ENCODE results near the gene DEK. TPM values are rescaled to one million over a fixed set of nuclear protein-coding genes. Genes with fewer than 3 reads are reported as not detected.

Gene DEK
- total RNA-seq, 1 experiment from 2014 or later, result 204 TPM

- TF ChIP-seq RELA (CRISPR knock-in tag; IDR thresholded peaks at IDR 0.05; ENCODE audit: borderline replicate concordance), result no peak
- TF ChIP-seq FOXK1 (CRISPR knock-in tag; IDR thresholded peaks at IDR 0.05), result no peak
- no peak for TF ChIP-seq MLX (CRISPR knock-in tag; IDR thresholded peaks at IDR 0.05)
- no peak for TF ChIP-seq ARID4B (CRISPR knock-in tag; IDR thresholded peaks at IDR 0.05; ENCODE audit: borderline replicate concordance)
- TF ChIP-seq RORB (CRISPR knock-in tag; IDR thresholded peaks at IDR 0.05), result no peak
- TF ChIP-seq NFYB (CRISPR knock-in tag; conservative IDR thresholded peaks at IDR 0.05; ENCODE audit: low read depth), result no peak
- TF ChIP-seq, protein P1, sequence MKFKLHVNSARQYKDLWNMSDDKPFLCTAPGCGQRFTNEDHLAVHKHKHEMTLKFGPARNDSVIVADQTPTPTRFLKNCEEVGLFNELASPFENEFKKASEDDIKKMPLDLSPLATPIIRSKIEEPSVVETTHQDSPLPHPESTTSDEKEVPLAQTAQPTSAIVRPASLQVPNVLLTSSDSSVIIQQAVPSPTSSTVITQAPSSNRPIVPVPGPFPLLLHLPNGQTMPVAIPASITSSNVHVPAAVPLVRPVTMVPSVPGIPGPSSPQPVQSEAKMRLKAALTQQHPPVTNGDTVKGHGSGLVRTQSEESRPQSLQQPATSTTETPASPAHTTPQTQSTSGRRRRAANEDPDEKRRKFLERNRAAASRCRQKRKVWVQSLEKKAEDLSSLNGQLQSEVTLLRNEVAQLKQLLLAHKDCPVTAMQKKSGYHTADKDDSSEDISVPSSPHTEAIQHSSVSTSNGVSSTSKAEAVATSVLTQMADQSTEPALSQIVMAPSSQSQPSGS (CRISPR knock-in tag; IDR thresholded peaks at IDR 0.05; ENCODE audit: borderline replicate concordance, low read depth), result no peak
- TF ChIP-seq ZNF512 (CRISPR knock-in tag; IDR thresholded peaks at IDR 0.05; ENCODE audit: borderline replicate concordance), result no peak
- no peak for TF ChIP-seq ZNF219 (CRISPR knock-in tag; IDR thresholded peaks at IDR 0.05; ENCODE audit: borderline replicate concordance)
- no peak for TF ChIP-seq ESRRA (CRISPR knock-in tag; IDR thresholded peaks at IDR 0.05; ENCODE audit: borderline replicate concordance)
- no peak for TF ChIP-seq ZNF423 (CRISPR knock-in tag; IDR thresholded peaks at IDR 0.05)
- TF ChIP-seq, protein P2, sequence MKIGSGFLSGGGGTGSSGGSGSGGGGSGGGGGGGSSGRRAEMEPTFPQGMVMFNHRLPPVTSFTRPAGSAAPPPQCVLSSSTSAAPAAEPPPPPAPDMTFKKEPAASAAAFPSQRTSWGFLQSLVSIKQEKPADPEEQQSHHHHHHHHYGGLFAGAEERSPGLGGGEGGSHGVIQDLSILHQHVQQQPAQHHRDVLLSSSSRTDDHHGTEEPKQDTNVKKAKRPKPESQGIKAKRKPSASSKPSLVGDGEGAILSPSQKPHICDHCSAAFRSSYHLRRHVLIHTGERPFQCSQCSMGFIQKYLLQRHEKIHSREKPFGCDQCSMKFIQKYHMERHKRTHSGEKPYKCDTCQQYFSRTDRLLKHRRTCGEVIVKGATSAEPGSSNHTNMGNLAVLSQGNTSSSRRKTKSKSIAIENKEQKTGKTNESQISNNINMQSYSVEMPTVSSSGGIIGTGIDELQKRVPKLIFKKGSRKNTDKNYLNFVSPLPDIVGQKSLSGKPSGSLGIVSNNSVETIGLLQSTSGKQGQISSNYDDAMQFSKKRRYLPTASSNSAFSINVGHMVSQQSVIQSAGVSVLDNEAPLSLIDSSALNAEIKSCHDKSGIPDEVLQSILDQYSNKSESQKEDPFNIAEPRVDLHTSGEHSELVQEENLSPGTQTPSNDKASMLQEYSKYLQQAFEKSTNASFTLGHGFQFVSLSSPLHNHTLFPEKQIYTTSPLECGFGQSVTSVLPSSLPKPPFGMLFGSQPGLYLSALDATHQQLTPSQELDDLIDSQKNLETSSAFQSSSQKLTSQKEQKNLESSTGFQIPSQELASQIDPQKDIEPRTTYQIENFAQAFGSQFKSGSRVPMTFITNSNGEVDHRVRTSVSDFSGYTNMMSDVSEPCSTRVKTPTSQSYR (CRISPR knock-in tag; IDR thresholded peaks at IDR 0.05), result no peak
- Mint-ChIP-seq H3K27ac (no peak overlapping the region), H3K36me3 (no peaks in the 10 kb centered on the region)
Observed at GRCh38 chr6:18281564-18281963, 17.2 kb upstream of the DEK start.

DNA sequence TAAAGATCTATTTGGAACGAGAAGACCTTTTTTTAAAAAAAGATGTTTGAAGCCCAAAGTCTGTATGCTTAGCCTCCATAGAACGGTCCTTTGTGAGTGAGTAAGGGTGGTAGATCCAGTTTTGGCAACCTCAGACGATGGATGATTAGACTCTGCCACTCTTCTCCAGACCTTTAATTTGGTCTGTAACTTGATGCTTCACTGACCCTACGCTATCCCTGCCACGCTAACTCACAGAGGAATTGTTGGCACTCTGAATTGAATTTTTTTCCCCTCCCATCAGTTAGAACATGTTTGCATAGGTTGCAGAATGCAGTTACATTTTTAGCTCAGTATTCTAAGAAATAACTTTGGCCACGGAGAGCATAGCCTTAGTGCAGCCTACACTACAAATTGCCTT lies 15.8 kb upstream of the DEK start:
- POLR2A ChIA-PET, result no interaction called here
- peaks cover 50% of the 10 kb centered on the region for H3K27me3 Mint-ChIP-seq (ENCODE audit: low read depth)
- H3K27ac Mint-ChIP-seq, result no peak overlapping the region
- ATAC-seq (no peak), DNase-seq (ENCODE audit: low spot score) (no peak)
- H3K9me3 Mint-ChIP-seq, result 0 out of 2 replicates have a peak, but pooled peaks cover 3% of the 10 kb centered on the region
- CTCF ChIA-PET, result interaction anchor here (0.6 kb wide), 1 partner anchor 21 kb away, joined by 6 read pairs; no protein-coding TSS in a partner anchor
- H3K4me3 Mint-ChIP-seq, result no peak overlapping the region
- H3K4me1 Mint-ChIP-seq, result peaks cover 14% of the 10 kb centered on the region
- no peaks in the 10 kb centered on the region for H3K36me3 Mint-ChIP-seq
- TF ChIP-seq EMX1 (CRISPR knock-in tag; IDR thresholded peaks at IDR 0.05) (no peak), FOXK1 (CRISPR knock-in tag; IDR thresholded peaks at IDR 0.05) (no peak), ZSCAN18 (CRISPR knock-in tag; IDR thresholded peaks at IDR 0.05) (no peak), PRDM15 (CRISPR knock-in tag; IDR thresholded peaks at IDR 0.05) (no peak), GABPB1 (CRISPR knock-in tag; IDR thresholded peaks at IDR 0.05) (no peak), CDX4 (CRISPR knock-in tag; IDR thresholded peaks at IDR 0.05; ENCODE audit: borderline replicate concordance) (no peak)

More at GRCh38 chr6:18281564-18281963, 17.2 kb upstream of the DEK start:
- Mint-ChIP-seq H3K9me3 (0 out of 2 replicates have a peak, but pooled peaks cover 3% of the 10 kb centered on the region), H3K4me1 (peaks cover 12% of the 10 kb centered on the region), H3K27me3 (ENCODE audit: low read depth) (peaks cover 37% of the 10 kb centered on the region), H3K4me3 (no peak overlapping the region)
- ATAC-seq (no peak), DNase-seq (ENCODE audit: low spot score) (no peak)
- CTCF ChIA-PET, result interaction anchor here (0.7 kb wide), 1 partner anchor 36 kb away, joined by 3 read pairs; no protein-coding TSS in a partner anchor
- POLR2A ChIA-PET, result no interaction called here
